Hematopoietic multipotent progenitor cell treated with erythropoietin and hydrocortisone succinate and interleukin-3 and kit ligand, for 17 days (in vitro differentiated cells): ENCODE results near the gene CNTNAP2.

ENCODE experiments used
- DNase-seq: peaks from one replicate; pipeline ENCODE4 v3.0.0-alpha.2; 2015; ENCODE audit warnings: low spot score

CNTNAP2 gene

DNA sequence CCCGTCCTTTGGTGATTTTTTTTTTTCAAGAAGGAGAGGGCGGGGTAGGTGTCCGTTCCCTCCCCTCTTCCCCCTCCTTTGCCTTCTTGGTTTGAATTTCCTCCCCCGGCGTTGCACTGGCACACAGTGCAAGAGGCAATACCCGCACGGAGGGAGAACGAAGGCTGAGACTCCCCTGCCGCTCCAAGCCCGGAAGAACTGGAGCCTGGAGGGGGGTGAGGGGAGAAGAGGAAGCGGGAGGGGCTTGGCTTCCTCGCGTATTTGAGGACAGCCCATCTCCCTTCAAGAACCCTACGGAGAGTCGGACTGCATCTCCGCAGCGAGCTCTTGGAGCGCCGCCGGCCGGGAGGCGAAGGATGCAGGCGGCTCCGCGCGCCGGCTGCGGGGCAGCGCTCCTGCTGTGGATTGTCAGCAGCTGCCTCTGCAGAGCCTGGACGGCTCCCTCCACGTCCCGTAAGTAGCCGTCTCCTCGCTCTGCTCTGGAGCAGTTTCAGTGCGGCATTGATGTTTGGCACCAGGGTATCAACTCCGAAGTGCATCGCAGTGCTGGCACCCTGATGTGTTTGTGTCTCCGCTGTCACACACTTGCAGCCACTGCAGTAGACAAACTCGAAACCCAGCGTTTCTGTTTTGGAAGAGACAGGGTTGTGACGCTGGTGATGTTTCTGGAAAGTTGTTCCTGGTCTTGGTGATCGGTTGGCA lies at the start of gene CNTNAP2:
Gene CNTNAP2, plus strand, starts transcription at position 281 of the 702 bp plus-strand sequence. Its CDS starts 76 bp downstream, at position 357.
- DNase-seq, result no peak

DNA sequence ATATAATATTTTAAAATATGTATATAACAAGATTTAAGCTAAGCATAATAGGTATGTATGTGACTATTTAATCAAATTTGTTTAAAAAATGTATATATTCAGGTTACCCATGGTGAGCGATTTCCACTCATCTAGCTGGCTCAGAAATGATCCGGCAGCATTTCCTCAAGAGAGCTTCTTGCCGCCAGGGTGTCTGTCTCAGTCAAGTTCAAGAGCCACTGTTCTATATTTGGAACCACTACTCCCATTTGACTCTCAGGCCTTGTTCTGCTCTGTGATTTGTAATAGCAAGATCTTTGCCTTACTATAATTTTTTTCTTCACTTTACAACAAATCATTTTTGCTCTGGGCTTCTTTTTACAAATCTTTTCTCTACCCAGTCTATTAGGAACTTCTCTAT lies 48.7 kb upstream of the CNTNAP2 start:
- no peak for DNase-seq

DNA sequence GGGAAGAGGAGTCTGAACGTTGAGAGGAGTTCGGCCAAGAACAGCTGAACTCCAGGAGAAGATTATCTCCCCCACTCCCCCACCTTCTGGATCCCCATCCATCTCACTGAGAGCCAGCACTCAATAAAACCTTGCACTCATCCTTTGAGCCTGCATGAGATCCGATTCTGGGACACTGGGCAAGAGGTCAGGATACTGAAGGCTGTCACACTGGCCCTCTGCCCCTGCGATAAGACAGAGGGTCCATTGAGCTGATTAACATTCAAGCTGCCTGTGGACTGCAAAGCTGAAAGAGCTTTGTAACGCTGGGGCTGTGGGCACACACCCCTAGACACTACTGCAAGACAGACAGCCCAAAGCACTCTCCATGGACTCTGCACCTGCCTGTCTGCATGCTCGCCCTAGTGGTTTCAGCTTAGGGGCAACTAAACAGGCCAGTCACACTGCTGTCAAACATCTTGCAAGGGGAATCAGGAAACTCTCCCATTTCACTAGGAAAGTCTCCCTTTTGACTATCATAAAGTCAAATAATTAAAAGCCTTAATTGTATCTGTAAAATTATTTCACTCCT lies 42.3 kb upstream of the CNTNAP2 start:
- no peak for DNase-seq

DNA sequence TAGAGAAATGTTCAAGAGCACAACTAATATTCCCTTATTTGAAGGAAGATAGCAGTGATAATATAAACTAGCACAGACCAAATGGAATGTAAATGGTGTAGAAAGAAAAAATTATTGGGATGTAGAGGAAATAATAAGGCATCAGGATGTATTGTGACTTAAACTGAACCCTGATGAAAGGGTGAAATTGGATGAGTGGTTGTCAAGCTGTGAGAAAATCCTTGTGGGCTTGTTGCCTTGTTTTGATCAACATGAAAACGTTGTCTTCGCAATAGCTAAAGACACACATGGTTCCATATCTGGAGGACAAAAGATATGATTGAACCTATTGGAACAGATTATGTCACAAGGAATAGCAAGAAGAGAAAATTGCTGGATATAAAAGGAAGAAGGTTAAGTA lies 40.3 kb upstream of the CNTNAP2 start:
- DNase-seq, result no peak

DNA sequence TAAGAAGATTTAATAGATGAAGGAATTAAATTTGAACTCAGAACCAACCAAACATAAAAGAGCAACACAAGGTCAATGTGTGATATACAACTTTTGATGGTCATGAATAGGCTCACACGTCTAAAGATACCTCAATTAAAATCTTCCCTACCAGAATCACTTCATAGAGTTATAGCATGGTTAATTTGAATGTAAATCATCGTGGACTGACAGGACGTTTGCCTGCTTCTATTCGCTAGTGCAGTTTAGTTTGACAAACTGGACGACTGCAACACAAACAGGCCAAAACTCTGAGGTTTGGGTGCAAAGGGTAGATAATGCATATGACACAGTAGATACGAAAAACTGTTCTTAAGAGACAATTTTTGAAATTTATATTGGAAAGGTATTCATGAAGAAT lies 32.5 kb upstream of the CNTNAP2 start:
- DNase-seq, result no peak

DNA sequence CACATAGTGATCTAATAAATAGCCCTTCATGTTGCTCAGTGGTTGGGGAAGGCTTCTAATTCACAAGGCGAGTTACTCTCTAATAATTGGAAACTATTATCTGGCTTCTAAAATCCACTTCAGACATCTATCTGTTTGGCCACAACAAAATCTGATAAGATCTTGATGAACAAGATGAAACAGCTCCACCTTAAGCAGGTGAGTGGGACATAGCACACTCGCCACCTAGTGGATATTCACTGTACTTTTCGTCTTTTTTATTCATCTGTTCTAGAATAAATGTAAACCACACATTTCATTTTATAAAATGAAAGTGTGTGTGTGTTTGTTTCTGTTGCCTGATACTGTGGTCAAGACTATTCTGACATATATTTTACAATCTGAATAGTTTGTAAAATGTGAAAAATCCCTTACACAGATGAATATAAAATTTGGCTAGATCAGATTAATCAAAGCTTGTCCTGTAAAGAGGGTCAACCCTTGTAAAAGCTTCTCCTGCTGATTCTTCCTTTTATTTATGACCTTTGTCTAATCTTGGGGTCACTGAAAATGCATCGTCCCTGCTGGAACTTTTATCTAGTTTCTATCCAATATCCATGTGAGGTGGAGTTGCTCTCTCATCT lies 26.5 kb upstream of the CNTNAP2 start:
- DNase-seq, result no peak

DNA sequence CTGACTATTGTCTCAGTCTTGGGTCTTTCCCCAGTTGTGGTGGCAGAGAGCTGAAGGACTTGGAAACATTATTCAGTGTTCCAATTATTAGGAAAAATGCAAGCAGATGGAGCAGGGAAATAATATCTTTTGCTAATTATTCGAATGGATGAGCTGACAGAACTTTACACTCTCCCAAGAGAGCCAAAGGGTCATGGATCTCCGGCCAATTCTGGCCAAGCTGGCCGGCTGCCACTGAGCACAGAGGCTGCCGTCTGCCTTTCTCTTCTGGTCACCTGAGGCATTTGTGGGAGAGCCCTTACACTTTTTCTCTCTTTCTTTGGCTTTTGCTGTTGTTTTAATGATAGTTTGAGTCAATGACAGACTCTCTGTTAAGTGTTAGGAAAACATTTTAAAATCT lies 22.2 kb upstream of the CNTNAP2 start:
- DNase-seq, result no peak

DNA sequence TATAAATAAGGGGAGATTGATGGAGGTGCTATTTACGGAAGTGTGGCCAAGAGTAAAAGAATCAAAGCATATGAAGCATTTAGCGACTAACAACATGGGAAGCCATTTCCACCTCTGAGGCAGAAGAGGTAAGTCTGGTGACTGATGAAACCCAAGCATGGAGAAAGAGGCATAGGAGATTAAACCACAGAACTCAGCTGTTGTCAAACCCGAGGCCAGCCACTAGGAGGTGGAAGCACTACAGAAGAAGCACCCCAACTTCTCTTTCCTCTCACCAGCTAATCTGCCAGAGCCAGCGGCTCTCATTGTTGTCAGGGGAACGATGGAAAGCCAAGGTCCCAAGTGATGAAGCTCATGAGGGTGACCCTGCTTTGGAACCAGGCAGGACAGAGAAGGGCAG lies 19.6 kb upstream of the CNTNAP2 start:
- DNase-seq, result no peak

DNA sequence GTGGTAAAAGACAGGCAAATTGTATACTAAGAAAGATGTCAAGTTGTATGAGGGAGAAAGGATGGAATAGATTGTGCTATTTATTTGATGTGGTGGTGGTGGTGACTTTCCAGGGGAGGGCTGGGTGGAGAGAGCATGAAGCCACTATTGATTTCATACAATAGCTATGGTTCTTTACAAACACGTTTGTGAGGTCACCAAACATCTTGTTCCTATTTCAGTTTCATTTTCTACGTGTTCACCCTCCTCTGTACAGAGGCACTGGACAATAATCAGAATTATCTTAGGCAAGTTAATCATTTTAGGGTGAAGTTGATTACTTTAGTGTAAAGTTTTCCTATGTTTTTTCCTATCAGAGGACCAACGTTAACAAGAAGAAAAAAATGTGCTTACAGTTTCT lies 10.3 kb upstream of the CNTNAP2 start:
- DNase-seq, result no peak

DNA sequence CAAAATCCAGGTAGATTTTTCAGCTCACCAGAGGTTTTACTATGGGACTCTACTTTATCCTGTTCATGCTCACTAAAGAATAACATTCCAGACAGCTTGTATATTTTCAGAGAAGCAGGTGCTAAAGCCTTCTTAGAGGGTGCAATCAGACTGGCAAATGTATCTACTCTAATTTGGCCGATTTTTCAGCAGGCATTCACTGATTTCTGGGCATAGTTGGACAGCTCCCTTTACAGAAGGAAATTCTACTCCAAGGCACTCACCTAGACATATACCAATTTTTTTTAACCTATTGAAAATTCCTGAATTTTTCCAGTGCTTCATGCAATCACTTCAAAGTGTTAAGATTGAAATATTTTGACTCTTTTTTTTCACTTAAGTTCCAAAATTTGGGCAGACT lies 3.8 kb upstream of the CNTNAP2 start:
- DNase-seq, result no peak

DNA sequence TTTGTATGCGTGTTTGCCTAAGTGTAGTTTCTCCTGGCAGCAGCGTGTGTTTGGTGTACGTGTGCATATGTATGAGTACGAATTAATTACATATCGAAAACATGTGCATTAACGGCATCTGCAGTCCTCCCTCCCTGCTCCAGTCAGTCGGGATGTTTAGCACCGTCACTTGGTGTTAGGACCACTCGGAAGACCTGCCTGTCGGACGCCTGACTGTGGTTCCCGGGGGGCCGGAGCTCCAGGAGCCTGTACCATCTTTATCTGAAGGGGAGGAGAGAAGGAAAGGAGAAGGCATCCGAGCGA lies 1.1 kb upstream of the CNTNAP2 start:
- no peak for DNase-seq

DNA sequence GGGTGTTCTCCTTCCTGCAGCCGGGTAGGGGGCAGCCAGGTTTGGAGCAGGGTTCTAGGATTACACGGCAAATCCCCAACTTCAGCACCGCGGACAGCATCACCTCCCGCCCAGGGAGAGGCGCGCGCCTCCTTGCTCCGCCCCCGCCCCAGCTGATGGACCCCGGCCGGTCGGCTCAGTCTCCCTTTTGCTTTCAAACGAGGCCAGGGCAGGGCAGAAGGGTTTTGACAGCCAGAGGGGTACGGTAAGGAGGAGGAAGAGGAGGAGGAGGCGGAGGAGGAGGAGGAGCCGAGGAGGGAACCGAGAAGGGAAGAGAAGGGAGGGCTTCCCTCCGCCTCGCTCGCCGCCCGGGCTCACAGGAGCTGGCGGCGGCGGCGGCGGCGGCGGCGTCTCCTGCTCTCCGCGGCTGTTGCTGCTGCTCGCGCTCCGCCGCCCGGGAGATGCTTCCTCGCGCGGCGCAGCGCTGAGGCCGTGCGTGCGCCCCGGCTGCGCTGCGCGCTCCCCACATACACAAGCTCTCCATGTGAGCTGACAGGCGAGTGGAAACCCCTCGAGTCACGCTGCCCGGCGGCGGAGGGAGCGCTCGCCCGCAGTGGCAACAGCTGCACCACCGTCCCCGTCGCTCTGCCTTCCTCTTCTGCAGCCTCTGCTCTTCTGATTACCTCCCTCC lies 615 bp upstream of the CNTNAP2 start:
- no peak for DNase-seq

DNA sequence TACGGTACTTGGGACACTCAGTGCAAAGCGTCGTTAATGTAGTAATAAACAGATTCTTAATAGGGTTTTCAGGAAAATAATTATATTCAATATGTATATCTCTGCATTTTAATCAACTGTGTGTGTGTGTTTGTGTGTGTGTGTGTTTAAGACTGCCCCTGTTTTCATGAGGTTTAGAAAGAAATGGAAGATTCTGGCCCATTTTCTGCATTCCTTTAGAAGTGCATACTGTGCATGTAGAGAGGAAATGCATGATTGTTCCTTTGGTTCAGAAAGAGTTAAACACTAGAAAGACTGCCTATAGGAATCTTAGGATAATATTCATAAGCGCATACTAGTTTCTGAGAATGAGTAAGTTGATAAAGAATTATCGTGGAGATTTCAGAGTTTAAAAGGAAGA lies 975 bp downstream of the CNTNAP2 start:
- DNase-seq, result no peak

DNA sequence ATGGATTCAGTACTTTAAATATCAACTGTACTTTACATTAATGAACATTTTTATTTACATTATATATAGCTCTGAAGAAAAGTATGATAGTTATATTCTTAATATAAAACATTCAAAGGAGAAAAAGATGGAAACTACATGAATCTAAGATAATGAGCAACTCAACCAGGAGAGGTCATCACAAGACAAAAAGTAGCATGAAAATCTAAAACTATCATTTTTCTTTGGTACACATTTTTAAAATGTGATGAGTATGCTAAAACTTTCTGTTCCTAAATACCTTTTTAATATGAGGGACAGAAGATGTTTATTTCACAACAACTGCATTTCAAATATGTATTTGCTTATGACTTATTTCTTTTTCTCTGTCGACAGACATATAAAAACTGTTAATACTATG lies 2.4 kb downstream of the CNTNAP2 start:
- DNase-seq, result no peak

DNA sequence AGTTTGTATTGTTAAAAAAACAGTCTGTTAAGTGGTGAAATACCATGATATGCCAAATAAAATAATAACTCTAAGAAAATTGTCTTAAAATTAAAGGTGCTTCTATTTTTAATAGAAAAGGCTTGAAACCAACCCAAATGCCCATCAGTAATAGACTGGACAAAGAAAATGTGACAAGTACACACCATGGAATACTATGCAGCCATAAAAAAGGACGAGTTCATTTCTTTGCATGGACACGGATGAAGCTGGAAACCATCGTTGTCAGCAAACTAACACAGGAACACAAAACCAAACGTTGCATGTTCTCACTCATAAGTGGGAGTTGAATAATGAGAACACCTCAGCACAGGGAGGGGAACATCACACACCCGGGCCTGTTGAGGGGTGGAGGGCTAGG lies 7.1 kb downstream of the CNTNAP2 start:
- no peak for DNase-seq

DNA sequence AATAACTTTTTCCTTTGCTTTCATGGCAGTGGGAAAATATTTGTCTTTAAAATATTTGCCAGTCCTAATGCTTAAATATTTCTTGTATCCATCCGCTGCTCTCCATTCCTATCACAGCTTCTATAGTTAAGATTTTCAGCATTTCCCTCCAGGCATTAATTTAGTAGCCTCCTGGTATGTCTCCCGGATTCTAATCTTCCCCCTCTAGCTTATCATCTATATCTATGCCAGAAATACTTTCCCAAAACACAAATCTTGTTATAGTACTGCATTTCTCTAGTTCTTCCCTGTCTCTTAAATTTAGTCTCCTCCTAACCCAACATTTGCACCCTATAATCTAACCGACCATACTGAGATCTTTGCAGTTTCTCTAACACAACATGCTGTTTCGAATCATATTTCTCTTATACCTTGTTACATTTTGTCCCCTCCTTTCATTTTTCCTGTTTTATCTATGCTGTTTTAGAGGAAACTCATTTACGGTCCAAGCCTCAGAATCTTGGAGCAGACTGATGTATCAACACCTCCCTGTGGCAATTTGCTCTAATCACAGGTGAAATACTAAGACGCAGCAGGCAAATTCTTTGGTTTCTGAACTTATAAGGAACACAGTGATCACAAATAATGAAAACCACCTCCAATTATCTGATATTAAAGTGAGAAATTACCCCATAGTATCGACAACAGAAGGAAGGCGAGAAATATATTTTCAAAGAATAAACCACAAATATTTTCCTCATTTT lies 10.3 kb downstream of the CNTNAP2 start:
- DNase-seq, result no peak

DNA sequence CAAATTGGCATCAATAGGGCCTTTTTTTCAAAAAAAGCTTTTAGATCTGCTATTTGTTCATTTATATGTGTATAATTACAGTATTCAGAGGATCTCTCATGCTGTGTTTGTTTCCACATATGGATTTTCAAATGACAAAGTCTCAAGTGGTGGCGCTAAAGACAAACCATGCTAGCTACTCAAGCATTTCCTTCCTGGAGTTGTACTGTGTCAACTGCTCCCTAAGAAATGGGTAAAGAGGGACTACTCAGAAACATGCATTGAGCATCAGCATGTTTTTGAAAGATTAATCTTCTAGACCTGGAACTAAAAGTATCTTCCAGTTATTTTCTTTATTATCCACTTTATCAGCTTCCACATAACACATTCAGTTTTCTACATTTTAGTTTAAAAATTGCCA lies 12.7 kb downstream of the CNTNAP2 start:
- DNase-seq, result no peak

DNA sequence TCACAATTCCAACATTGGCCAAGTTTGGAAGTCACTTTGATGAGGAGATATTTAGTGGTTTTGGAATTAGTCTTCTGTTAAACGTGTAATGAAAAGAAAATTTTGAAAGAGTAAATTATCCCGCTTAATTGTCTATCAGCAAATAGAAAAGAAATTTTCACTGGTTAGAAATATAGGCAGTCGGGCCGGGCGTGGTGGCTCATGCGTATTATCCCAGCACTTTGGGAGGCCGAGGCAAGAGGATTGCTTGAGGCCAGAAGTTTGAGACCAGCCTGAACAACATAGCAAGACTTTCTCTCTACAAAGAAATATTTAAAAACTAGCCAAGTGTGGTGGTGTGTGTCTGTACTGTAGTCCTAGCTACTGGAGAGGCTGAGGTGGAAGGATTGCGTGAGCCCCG lies 13.4 kb downstream of the CNTNAP2 start:
- no peak for DNase-seq

DNA sequence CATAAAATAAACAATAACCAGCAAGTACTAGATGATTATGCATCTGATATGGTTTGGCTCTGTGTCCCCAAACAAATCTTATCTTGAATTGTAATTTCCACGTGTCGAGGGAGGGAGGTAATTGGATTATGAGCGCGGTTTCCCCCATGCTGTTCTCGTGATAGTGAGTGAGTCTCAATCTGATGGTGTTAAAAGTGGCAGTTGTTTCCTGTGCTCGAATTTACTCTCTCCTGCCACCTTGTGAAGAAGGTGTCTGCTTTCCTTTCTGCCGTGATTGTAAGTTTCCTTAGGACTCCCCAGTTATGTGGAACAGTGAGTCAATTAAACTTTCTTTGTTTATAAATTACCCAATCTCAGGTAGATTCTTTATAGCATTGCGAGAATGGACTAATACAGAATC lies 15.1 kb downstream of the CNTNAP2 start:
- no peak for DNase-seq

DNA sequence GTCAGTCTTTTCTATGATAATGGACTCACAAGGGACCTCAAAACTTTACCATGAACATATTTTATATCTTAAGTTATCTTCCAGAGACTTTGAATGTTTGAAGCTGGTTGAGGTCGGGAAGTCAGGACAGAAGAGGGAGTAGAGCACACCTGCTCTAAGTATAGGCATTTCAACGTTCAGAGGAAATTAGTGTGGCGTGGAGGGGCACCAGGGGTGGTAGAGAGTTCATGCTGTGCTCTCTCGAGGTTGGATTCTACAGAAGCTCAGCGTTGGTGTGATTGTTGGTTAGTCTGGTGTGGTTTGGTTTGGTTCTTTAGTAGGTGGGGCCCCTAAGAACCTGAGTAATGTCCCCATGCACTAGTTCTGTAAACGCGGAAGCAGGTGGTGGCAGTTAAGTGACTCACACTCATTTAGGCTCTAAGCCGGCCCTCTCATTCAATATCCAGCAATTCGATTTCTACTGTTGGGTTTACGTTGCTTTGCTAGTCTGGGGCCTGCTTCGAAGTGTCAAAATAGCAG lies 19.8 kb downstream of the CNTNAP2 start:
- DNase-seq, result no peak

DNA sequence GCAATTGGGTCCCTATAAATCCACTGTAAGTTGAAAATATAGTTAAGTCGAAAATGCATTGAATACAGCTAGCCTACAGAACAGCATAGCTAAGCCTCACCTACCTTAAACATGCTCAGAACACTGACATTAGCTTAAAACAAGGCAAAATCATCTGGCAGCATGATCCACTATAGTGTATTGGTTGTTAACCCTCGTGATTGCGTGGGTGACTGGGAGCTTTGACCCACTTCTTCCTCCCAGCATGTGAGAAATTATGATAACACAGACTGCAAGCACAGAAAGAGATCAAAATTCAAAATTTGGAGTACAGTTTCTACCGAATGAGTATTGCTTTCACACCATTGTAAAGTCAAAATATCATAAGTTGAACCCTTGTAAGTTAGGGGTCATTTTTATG lies 22.3 kb downstream of the CNTNAP2 start:
- no peak for DNase-seq

DNA sequence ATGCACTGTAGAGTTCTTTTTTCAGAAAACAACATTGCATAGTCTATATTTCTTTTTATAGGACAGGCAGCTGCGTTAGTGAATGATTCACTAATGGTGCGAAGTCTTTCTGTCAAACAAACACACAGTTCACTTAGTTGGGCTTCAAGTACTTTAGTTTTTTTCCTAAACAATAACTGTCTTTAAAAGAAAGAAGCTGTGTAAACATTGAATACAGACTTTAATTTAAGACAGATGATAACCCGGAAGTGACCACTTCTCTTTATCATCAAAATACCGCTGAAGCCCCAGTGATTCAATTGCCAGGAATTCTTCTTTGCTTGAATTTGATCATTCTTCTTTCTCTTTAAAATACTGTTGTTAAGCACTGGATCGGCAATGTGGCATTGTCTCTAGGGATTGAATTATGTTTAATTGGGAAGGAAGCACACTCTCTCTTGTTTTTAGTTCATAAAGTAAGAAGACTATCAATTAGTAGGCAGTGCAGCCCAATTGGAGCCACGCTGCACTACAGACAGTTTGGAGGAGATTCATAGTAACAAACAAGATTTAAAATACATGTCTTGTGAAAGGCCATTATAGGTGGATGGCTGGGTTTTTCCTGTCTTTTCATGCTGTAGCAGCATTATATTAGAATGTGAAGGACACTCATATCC lies 30.4 kb downstream of the CNTNAP2 start:
- DNase-seq, result no peak
